ENCODE data around the gene AXL.
"Not testable (repeated sequence)": the region's sequence is repeated elsewhere in the genome, so short reads cannot be mapped to it uniquely, and the experiment has no call there.

The AXL gene

GRCh38 chr19:41218615-41219507, at the start of gene AXL:
AXL (plus strand) TSS chr19:41219223; CDS start chr19:41219393, 170 bp downstream.
- FAIRE-seq = no peak

GRCh38 chr19:41172297-41173164, 46.5 kb upstream of the AXL start:
- FAIRE-seq = no peak

- FAIRE-seq = no peak
Observed at GRCh38 chr19:41174297-41174928, 44.6 kb upstream of the AXL start.

- no peak for FAIRE-seq
Observed at GRCh38 chr19:41175801-41176777, 42.9 kb upstream of the AXL start.

GRCh38 chr19:41180173-41180572, 38.9 kb upstream of the AXL start:
- FAIRE-seq = not testable (repeated sequence)

- no peak for FAIRE-seq
Observed at GRCh38 chr19:41186971-41187883, 31.8 kb upstream of the AXL start.

- FAIRE-seq = no peak
Observed at GRCh38 chr19:41187884-41188279, 31.1 kb upstream of the AXL start.

- no peak for FAIRE-seq
Observed at GRCh38 chr19:41189425-41190065, 29.5 kb upstream of the AXL start.

- FAIRE-seq = no peak
Observed at GRCh38 chr19:41192574-41193429, 26.2 kb upstream of the AXL start, which contains the start of gene CYP2S1. CYP2S1 (plus strand) TSS chr19:41193219; CDS start chr19:41193265, 46 bp downstream.

- FAIRE-seq = no peak
Observed at GRCh38 chr19:41193430-41194156, 25.4 kb upstream of the AXL start.

- FAIRE-seq = no peak
Observed at GRCh38 chr19:41194157-41194552, 24.9 kb upstream of the AXL start.

GRCh38 chr19:41195675-41196497, 23.1 kb upstream of the AXL start:
- no peak for FAIRE-seq

- FAIRE-seq = no peak
Observed at GRCh38 chr19:41198559-41198958, 20.5 kb upstream of the AXL start.

GRCh38 chr19:41203371-41203770, 15.7 kb upstream of the AXL start:
- no peak for FAIRE-seq

GRCh38 chr19:41204338-41204737, 14.7 kb upstream of the AXL start:
- FAIRE-seq = not testable (repeated sequence)

- no peak for FAIRE-seq
Observed at GRCh38 chr19:41205995-41206394, 13.0 kb upstream of the AXL start.

GRCh38 chr19:41206456-41206855, 12.6 kb upstream of the AXL start:
- no peak for FAIRE-seq

Measured in islet of Langerhans (tissue), 1 donor.